Measurements from ENCODE around the gene C2orf49.
"Not testable (repeated sequence)": the region's sequence is repeated elsewhere in the genome, so short reads cannot be mapped to it uniquely, and the experiment has no call there.

The C2orf49 gene

GRCh38 chr2:105321875-105322646 is 15.3 kb upstream of the C2orf49 start:
- no peak for FAIRE-seq

GRCh38 chr2:105323111-105323510 is 14.2 kb upstream of the C2orf49 start:
- no peak for FAIRE-seq

- FAIRE-seq = no peak
Measured at GRCh38 chr2:105324101-105324500, 13.2 kb upstream of the C2orf49 start.

- FAIRE-seq = no peak
Measured at GRCh38 chr2:105324732-105325131, 12.6 kb upstream of the C2orf49 start.

- FAIRE-seq = no peak
Measured at GRCh38 chr2:105325389-105325963, 11.9 kb upstream of the C2orf49 start.

GRCh38 chr2:105327271-105327670 is 10.1 kb upstream of the C2orf49 start:
- not testable (repeated sequence) for FAIRE-seq

- no peak for FAIRE-seq
Measured at GRCh38 chr2:105327690-105328089, 9.7 kb upstream of the C2orf49 start.

- no peak for FAIRE-seq
Measured at GRCh38 chr2:105328281-105329196, 8.8 kb upstream of the C2orf49 start.

- FAIRE-seq = no peak
Measured at GRCh38 chr2:105329197-105329554, 8.2 kb upstream of the C2orf49 start.

- no peak for FAIRE-seq
Measured at GRCh38 chr2:105329561-105330495, 7.5 kb upstream of the C2orf49 start, which contains the start of gene TGFBRAP1. TGFBRAP1 (minus strand) TSS chr2:105329735; CDS start chr2:105308301, 21,434 bp downstream.

- FAIRE-seq = no peak
Measured at GRCh38 chr2:105330681-105331375, 6.5 kb upstream of the C2orf49 start.

GRCh38 chr2:105334211-105334610 is 3.1 kb upstream of the C2orf49 start:
- no peak for FAIRE-seq

- no peak for FAIRE-seq
Measured at GRCh38 chr2:105335469-105335868, 1.9 kb upstream of the C2orf49 start.

GRCh38 chr2:105336786-105337121 is 586 bp upstream of the C2orf49 start:
- no peak for FAIRE-seq

GRCh38 chr2:105338020-105338385 is 663 bp downstream of the C2orf49 start:
- no peak for FAIRE-seq

- FAIRE-seq = no peak
Measured at GRCh38 chr2:105339414-105339813, 2.1 kb downstream of the C2orf49 start.

- peak; percentile 81 for FAIRE-seq
Measured at GRCh38 chr2:105344704-105345345, 7.5 kb downstream of the C2orf49 start.

GRCh38 chr2:105357122-105357521 is 19.8 kb downstream of the C2orf49 start:
- FAIRE-seq = no peak

GRCh38 chr2:105358593-105358992 is 21.3 kb downstream of the C2orf49 start:
- FAIRE-seq = no peak

GRCh38 chr2:105361102-105361889 is 24.0 kb downstream of the C2orf49 start:
- no peak for FAIRE-seq

Data from endometrium (tissue), 2 donors.